Astrocyte (in vitro differentiated cells and primary cell): Measurements from ENCODE around the gene MAP4K4. TPM values are rescaled to one million over a fixed set of nuclear protein-coding genes. Genes with fewer than 3 reads are reported as not detected.
"Not testable (repeated sequence)": the region's sequence is repeated elsewhere in the genome, so short reads cannot be mapped to it uniquely, and the experiment has no call there.

ENCODE experiments used
- DNase-seq: peaks from one replicate; pipeline ENCODE4 v3.0.0-alpha.2; 2010; ENCODE audit warnings: low read depth
- FAIRE-seq: peaks from 2 replicates; lab custom pipeline; 2011; peaks lifted over from hg19 to GRCh38; lab: Jason Lieb, UNC
- H2AFZ ChIP-seq: 2 replicates; pipeline ENCODE4 v1.6.0; 2012; ENCODE audit warnings: low read depth, low read length, inconsistent platforms
- H3K27ac ChIP-seq: 2 replicates; pipeline ENCODE4 v1.5.1; 2011; ENCODE audit warnings: low read depth, low read length, inconsistent platforms
- H3K27me3 ChIP-seq: 2 replicates; pipeline ENCODE4 v1.6.0; 2011; ENCODE audit warnings: low read length, inconsistent platforms; ENCODE audit not compliant: insufficient read depth
- H3K36me3 ChIP-seq: 2 replicates; pipeline ENCODE4 v1.5.1; 2011; ENCODE audit warnings: low read length, inconsistent platforms; ENCODE audit not compliant: insufficient read depth
- H3K4me1 ChIP-seq: 2 replicates; pipeline ENCODE4 v1.5.1; 2011; ENCODE audit warnings: low read length, inconsistent platforms; ENCODE audit not compliant: insufficient read depth
- H3K4me2 ChIP-seq: 2 replicates; pipeline ENCODE4 v1.6.0; 2012; ENCODE audit warnings: low read length, inconsistent platforms
- H3K4me3 ChIP-seq: 2 replicates; pipeline ENCODE4 v1.5.1; 2011; ENCODE audit warnings: low read depth, mild to moderate bottlenecking, low read length, inconsistent platforms; ENCODE audit not compliant: insufficient read depth
- H3K79me2 ChIP-seq: 2 replicates; pipeline ENCODE4 v1.6.0; 2012; ENCODE audit warnings: mild to moderate bottlenecking, low read length, inconsistent platforms; ENCODE audit not compliant: insufficient read depth
- H3K9ac ChIP-seq: 2 replicates; pipeline ENCODE4 v1.6.0; 2012; ENCODE audit warnings: mild to moderate bottlenecking, low read length, inconsistent platforms
- H3K9me3 ChIP-seq: 2 replicates; pipeline ENCODE4 v1.5.1; 2012; ENCODE audit warnings: low read depth, mild to moderate bottlenecking, low read length, inconsistent platforms; ENCODE audit not compliant: insufficient read depth
- H4K20me1 ChIP-seq: 2 replicates; pipeline ENCODE4 v1.6.0; 2012; ENCODE audit warnings: low read length, inconsistent platforms; ENCODE audit not compliant: insufficient read depth
- H3K27ac Mint-ChIP-seq: one replicate; pipeline ENCODE4 v1.8.0; 2021; ENCODE audit warnings: mild to moderate bottlenecking, mixed read lengths; ENCODE audit not compliant: unreplicated experiment
- H3K27me3 Mint-ChIP-seq: one replicate; pipeline ENCODE4 v1.8.0; 2021; ENCODE audit warnings: low read depth, mixed read lengths; ENCODE audit not compliant: unreplicated experiment
- H3K36me3 Mint-ChIP-seq: one replicate; pipeline ENCODE4 v1.8.0; 2021; ENCODE audit warnings: low read depth, mixed read lengths; ENCODE audit not compliant: unreplicated experiment
- H3K4me1 Mint-ChIP-seq: one replicate; pipeline ENCODE4 v1.8.0; 2021; ENCODE audit warnings: low read depth, mixed read lengths; ENCODE audit not compliant: unreplicated experiment
- H3K4me3 Mint-ChIP-seq: one replicate; pipeline ENCODE4 v1.8.0; 2021; ENCODE audit warnings: mild to moderate bottlenecking, moderate library complexity, mixed read lengths; ENCODE audit not compliant: unreplicated experiment
- H3K9me3 Mint-ChIP-seq: one replicate; pipeline ENCODE4 v1.8.0; 2021; ENCODE audit warnings: mild to moderate bottlenecking, mixed read lengths; ENCODE audit not compliant: unreplicated experiment
- EZH2 ChIP-seq: IDR thresholded peaks from 2 replicates; pipeline ENCODE4 v1.6.1; 2012; ENCODE audit warnings: mild to moderate bottlenecking, low read length, inconsistent platforms; ENCODE audit not compliant: insufficient read depth
- total RNA-seq: library from RNA; stranded (reverse); gene quantifications from 2 replicates; pipeline ENCODE4 v1.2.1, GENCODE V29; 2021
- TF ChIP-seq, protein P1 (sequence below): IDR thresholded peaks from 2 replicates; pipeline ENCODE4 v1.5.1; 2011; ENCODE audit warnings: low read depth, mild to moderate bottlenecking, inconsistent platforms, low read length, moderate library complexity; ENCODE audit not compliant: insufficient read depth

Gene MAP4K4
- total RNA-seq, 1 donor from 2014 or later, result 231 TPM

DNA sequence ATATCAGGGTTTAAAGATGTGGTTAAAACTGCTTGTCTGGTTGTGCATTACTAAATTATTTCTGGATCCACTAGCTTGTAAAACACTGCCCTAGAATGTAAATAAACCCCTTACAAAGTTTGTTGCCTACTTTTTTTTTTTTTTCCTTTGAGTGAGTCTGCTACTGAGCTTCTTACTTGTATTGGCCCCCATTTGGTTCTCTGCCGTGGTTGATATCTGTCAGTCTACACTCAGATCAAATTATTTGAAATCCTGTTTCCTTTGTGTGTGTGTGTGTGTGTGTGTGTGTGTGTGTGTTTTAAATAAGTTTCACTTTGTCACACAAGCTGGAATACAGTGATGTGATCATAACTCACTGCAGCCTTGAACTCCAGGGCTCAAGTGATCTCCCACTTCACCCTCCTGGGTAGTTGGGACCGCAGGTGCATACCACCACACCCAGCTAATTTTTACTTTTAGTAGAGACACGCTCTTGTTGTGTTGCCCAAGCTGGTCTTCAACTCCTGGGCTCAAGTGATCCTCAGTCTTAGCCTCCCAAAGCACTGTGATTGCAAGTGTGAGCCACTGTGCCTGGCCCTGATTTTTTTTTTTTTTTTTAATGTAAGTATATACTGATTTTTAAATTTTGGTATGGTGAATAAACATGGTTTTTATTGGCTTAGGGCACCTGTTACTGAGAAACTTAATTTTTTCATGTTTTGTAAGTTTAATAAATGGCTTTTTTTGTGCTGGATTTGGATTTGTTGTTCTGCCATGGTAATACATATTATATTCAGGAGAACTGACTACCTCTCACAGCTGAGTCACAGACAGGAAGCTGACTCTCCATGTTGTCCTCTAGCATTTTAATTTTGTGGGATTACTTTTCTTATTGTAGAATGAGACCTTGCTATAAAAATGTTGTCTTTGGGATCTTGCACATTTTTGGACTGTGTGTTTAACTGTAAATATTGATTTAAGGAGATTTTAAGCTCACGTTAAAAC is 48.5 kb downstream of the MAP4K4 start:
- FAIRE-seq (peak; percentile 54), DNase-seq (peak; percentile 79)
- H3K4me1 Mint-ChIP-seq, result peaks cover 66% of the 10 kb centered on the region
- Histone ChIP-seq H2AFZ (no peak overlapping the region), H3K4me2 (peak overlapping the region; percentile 72), H3K27ac (peak overlapping the region; percentile 82), H3K9ac (peak overlapping the region; percentile 59), H3K4me3 (peak overlapping the region; percentile 8), H4K20me1 (peaks cover 72% of the 10 kb centered on the region), H3K27me3 (no peaks in the 10 kb centered on the region), H3K9me3 (no peaks in the 10 kb centered on the region), H3K4me1 (peaks cover 50% of the 10 kb centered on the region), H3K79me2 (peaks cover 77% of the 10 kb centered on the region), H3K36me3 (no peaks in the 10 kb centered on the region)
- H3K27me3 Mint-ChIP-seq, result no peaks in the 10 kb centered on the region
- no peaks in the 10 kb centered on the region for H3K9me3 Mint-ChIP-seq
- no peak overlapping the region for H3K4me3 Mint-ChIP-seq
- no peak for TF ChIP-seq EZH2
- TF ChIP-seq, protein P1, sequence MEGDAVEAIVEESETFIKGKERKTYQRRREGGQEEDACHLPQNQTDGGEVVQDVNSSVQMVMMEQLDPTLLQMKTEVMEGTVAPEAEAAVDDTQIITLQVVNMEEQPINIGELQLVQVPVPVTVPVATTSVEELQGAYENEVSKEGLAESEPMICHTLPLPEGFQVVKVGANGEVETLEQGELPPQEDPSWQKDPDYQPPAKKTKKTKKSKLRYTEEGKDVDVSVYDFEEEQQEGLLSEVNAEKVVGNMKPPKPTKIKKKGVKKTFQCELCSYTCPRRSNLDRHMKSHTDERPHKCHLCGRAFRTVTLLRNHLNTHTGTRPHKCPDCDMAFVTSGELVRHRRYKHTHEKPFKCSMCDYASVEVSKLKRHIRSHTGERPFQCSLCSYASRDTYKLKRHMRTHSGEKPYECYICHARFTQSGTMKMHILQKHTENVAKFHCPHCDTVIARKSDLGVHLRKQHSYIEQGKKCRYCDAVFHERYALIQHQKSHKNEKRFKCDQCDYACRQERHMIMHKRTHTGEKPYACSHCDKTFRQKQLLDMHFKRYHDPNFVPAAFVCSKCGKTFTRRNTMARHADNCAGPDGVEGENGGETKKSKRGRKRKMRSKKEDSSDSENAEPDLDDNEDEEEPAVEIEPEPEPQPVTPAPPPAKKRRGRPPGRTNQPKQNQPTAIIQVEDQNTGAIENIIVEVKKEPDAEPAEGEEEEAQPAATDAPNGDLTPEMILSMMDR, result no peak
- peak overlapping the region; percentile 69 for H3K27ac Mint-ChIP-seq
- H3K36me3 Mint-ChIP-seq, result peaks cover 4% of the 10 kb centered on the region

DNA sequence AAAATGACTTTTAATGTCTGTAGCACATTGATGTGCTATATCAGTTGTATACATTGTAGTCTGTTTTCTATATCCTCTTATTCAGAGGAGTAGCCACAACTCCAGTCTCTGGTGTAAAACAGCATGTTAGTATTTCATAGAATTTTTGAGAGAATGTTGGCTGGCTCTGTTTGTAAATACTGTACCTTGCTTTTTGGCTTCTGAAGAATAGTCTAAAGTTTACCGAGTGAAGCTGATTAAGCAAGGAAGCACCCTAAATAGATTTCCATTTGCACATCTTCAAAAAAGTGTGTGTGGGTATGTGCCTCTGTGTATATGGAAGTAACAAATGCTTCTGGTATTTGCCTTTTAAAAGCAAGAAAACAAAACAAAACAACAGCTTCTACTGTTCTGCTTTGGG is 50.5 kb downstream of the MAP4K4 start:
- Histone ChIP-seq H4K20me1 (peaks cover 75% of the 10 kb centered on the region), H3K4me2 (no peak overlapping the region), H3K4me1 (peaks cover 58% of the 10 kb centered on the region), H3K9ac (no peak overlapping the region), H3K79me2 (peaks cover 78% of the 10 kb centered on the region), H3K27ac (no peak overlapping the region), H3K4me3 (no peak overlapping the region), H3K9me3 (no peaks in the 10 kb centered on the region), H3K36me3 (no peaks in the 10 kb centered on the region), H3K27me3 (no peaks in the 10 kb centered on the region), H2AFZ (no peak overlapping the region)
- H3K9me3 Mint-ChIP-seq, result no peaks in the 10 kb centered on the region
- no peak for DNase-seq
- H3K27me3 Mint-ChIP-seq, result no peaks in the 10 kb centered on the region
- H3K4me3 Mint-ChIP-seq, result no peak overlapping the region
- no peak for FAIRE-seq
- H3K27ac Mint-ChIP-seq, result no peak overlapping the region
- H3K4me1 Mint-ChIP-seq, result peaks cover 69% of the 10 kb centered on the region
- H3K36me3 Mint-ChIP-seq, result peaks cover 4% of the 10 kb centered on the region
- no peak for TF ChIP-seq EZH2
- TF ChIP-seq, protein P1, result no peak

DNA sequence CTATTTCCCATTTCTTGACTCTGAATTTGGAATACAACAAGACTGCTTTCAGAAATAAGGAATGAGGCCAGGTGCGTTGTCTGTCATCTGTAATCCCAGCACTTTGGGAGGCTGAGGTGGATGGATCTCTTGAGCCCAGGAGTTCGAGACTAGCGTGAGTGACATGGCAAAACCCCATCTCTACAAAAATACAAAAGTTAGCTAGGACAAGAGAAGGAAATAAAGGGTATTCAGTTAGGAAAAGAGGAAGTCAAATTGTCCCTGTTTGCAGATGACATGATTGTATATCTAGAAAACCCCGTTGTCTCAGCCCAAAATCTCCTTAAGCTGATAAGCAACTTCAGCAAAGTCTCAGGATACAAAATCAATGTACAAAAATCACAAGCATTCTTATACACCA is 51.0 kb downstream of the MAP4K4 start:
- H3K9me3 Mint-ChIP-seq, H3K4me3 Mint-ChIP-seq, H3K9me3 ChIP-seq, H3K36me3 Mint-ChIP-seq, H3K27me3 Mint-ChIP-seq, DNase-seq, H3K27ac Mint-ChIP-seq, H3K4me3 ChIP-seq, H3K4me2 ChIP-seq, FAIRE-seq, H3K36me3 ChIP-seq, H3K27ac ChIP-seq, H3K27me3 ChIP-seq, H2AFZ ChIP-seq, H3K9ac ChIP-seq: not testable (repeated sequence)
- H3K79me2 ChIP-seq, result peaks cover 78% of the 10 kb centered on the region
- peaks cover 69% of the 10 kb centered on the region for H3K4me1 Mint-ChIP-seq
- H3K4me1 ChIP-seq, result peaks cover 61% of the 10 kb centered on the region
- H4K20me1 ChIP-seq, result peaks cover 75% of the 10 kb centered on the region
